ENCODE measurements around the gene CSPG5. TPM values are rescaled to one million over a fixed set of nuclear protein-coding genes. Genes with fewer than 3 reads are reported as not detected.

The CSPG5 gene
- polyA plus RNA-seq, 1 experiment, result not detected

GRCh38 chr3:47581422-47581821 lies 2.8 kb upstream of the CSPG5 start:
- Histone ChIP-seq H3K27me3 (ENCODE audit: control insufficient read depth, insufficient read depth, low read length) (peaks cover 26% of the 10 kb centered on the region), H3K9me3 (ENCODE audit: control insufficient read depth, insufficient read depth, low read length) (no peaks in the 10 kb centered on the region; the same call in 1 of the 2 replicates), H3K4me3 (ENCODE audit: low read depth, low read length) (no peak overlapping the region), H3K27ac (ENCODE audit: low read depth, low read length) (no peak overlapping the region)
- CTCF ChIA-PET, result no interaction called here
- TF ChIP-seq CTCF (IDR thresholded peaks at IDR 0.05; ENCODE audit: low read depth, low read length), result no peak
- DNase-seq (ENCODE audit: low read depth, low spot score), result no peak
- POLR2A ChIA-PET, result no interaction called here

- DNase-seq (ENCODE audit: low read depth, low spot score), result no peak
- ChIA-PET POLR2A (no interaction called here), CTCF (no interaction called here)
- Histone ChIP-seq H3K4me3 (ENCODE audit: low read depth, low read length) (no peak overlapping the region), H3K27ac (ENCODE audit: low read depth, low read length) (no peak overlapping the region), H3K27me3 (ENCODE audit: control insufficient read depth, insufficient read depth, low read length) (peaks cover 28% of the 10 kb centered on the region), H3K9me3 (ENCODE audit: control insufficient read depth, insufficient read depth, low read length) (no peaks in the 10 kb centered on the region; the same call in 1 of the 2 replicates)
- no peak for TF ChIP-seq CTCF (IDR thresholded peaks at IDR 0.05; ENCODE audit: low read depth, low read length)
Observed at GRCh38 chr3:47580481-47580880, 1.8 kb upstream of the CSPG5 start.

- H3K4me3 ChIP-seq (ENCODE audit: low read depth, low read length), result no peak overlapping the region
- CTCF ChIA-PET, result no interaction called here
- POLR2A ChIA-PET, result no interaction called here
- no peak for TF ChIP-seq CTCF (IDR thresholded peaks at IDR 0.05; ENCODE audit: low read depth, low read length)
- H3K27me3 ChIP-seq (ENCODE audit: control insufficient read depth, insufficient read depth, low read length), result peaks cover 30% of the 10 kb centered on the region
- H3K27ac ChIP-seq (ENCODE audit: low read depth, low read length), result no peak overlapping the region
- H3K9me3 ChIP-seq (ENCODE audit: control insufficient read depth, insufficient read depth, low read length), result no peaks in the 10 kb centered on the region; the same call in 1 of the 2 replicates
- DNase-seq (ENCODE audit: low read depth, low spot score), result no peak
Observed at GRCh38 chr3:47579875-47580274, 1.2 kb upstream of the CSPG5 start.

GRCh38 chr3:47578119-47578632 lies 489 bp downstream of the CSPG5 start:
- no peak overlapping the region for H3K27ac ChIP-seq (ENCODE audit: low read depth, low read length)
- ChIA-PET CTCF (interaction anchor here (1.3 kb wide), 1 partner anchor 57 kb away, joined by 3 read pairs; no protein-coding TSS in a partner anchor), POLR2A (interaction anchor here (1.3 kb wide), 1 partner anchor 14 kb away, joined by 3 read pairs; no protein-coding TSS in a partner anchor)
- H3K27me3 ChIP-seq (ENCODE audit: control insufficient read depth, insufficient read depth, low read length), result peaks cover 32% of the 10 kb centered on the region
- DNase-seq (ENCODE audit: low read depth, low spot score), result no peak
- peak overlapping the region; percentile 54 for H3K4me3 ChIP-seq (ENCODE audit: low read depth, low read length)
- no peak for TF ChIP-seq CTCF (IDR thresholded peaks at IDR 0.05; ENCODE audit: low read depth, low read length)
- H3K9me3 ChIP-seq (ENCODE audit: control insufficient read depth, insufficient read depth, low read length), result no peaks in the 10 kb centered on the region; the same call in 1 of the 2 replicates

- H3K27me3 ChIP-seq (ENCODE audit: control insufficient read depth, insufficient read depth, low read length), result peaks cover 36% of the 10 kb centered on the region
- no peak for TF ChIP-seq CTCF (IDR thresholded peaks at IDR 0.05; ENCODE audit: low read depth, low read length)
- H3K27ac ChIP-seq (ENCODE audit: low read depth, low read length), result no peak overlapping the region
- peak overlapping the region; percentile 54 for H3K4me3 ChIP-seq (ENCODE audit: low read depth, low read length)
- POLR2A ChIA-PET, result interaction anchor here (0.6 to 1.3 kb wide), 3 partner anchors 15 to 48 kb away, joined by 3 to 6 read pairs (median 3); no protein-coding TSS in a partner anchor
- H3K9me3 ChIP-seq (ENCODE audit: control insufficient read depth, insufficient read depth, low read length), result no peaks in the 10 kb centered on the region; the same call in 1 of the 2 replicates
- no peak for DNase-seq (ENCODE audit: low read depth, low spot score)
- CTCF ChIA-PET, result interaction anchor here (1.3 kb wide), 1 partner anchor 57 kb away, joined by 3 read pairs; no protein-coding TSS in a partner anchor
Observed at GRCh38 chr3:47577583-47578118, 1.0 kb downstream of the CSPG5 start.
